Measurements from ENCODE around the gene RELN.
"Not testable (repeated sequence)": the region's sequence is repeated elsewhere in the genome, so short reads cannot be mapped to it uniquely, and the experiment has no call there.

Gene RELN

DNA sequence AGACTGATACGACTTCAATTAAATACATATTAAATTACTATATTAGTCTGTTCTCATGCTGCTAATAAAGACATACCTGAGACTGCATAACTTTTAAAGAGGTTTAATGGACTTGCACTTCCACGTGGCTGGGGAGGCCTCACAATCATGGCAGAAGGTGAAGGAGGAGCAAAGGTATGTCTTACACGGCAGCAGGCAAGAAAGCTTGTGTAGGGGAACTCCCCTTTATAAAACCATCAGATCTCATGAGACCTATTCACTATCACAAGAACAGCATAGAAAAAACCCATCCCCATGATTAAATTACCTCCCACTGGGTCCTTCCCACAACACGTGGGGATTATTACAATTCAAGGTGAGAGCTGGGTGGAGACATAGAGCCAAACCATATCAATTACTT, 92.6 kb downstream of the RELN start:
- DNase-seq (ENCODE audit: low read depth), result not testable (repeated sequence)

DNA sequence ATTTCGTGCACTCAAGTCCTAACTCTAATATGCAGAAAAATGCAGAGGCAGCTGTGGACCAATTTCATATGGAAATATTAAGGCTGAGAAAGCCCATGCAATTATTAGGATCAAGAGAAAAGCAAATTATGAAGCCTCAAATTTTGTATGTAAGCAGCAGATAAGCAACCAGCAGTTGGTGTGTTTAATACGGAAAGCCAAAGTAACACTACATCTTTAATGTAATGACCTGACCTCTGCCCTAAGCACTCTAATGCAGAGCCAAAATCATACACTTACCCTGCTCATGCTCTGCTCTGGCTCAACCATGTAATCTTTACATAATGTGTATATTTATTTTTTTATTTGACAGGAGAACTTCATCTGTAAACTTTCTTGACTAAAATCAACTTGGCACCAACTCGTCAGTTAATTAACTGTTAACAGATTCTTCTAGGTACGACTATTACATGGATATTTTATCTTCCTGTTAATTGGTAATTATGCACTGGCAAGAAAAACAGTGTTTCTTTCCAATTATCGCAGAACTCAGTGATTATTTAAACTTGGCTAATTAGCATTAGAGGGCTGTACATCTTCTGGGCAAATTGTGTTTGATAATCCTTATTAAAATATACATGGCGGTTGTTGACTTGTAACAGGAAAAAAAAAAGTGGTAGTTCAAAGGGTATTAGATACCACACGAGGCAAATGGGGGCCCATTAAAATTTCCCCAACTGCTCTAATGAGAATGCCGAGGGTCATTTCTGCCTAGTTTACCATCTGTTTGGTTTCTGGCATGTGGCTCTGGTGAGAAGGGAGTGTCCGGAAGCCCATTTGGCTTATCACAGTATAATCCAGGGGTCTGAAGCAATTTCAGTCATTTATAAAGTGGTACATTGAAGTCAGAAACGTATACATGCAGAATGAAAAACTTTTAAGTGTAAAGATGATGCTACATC, 94.5 kb downstream of the RELN start:
- no peak for DNase-seq (ENCODE audit: low read depth)

- no peak for DNase-seq (ENCODE audit: low read depth)
Measured at GRCh38 chr7:103893350-103893749, 96.1 kb downstream of the RELN start.

DNA sequence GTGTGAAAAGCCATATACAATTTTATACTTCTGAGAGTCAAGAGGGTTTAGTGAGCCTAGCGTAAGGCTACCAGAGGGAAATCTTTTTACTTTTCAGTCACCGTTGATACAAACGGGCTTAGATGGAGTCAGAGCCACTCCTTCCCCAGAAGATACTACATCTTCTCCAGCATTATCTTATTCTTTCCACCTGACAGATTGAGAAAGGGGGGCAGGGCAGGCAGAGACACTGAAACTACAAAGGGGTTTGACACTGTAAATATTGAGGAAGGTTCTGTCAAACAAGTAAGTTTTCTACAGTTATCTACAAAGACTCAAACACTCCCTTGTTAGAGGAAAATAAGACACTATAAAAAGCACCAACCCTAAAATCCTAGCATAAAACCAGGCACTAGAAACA, 100.0 kb downstream of the RELN start:
- no peak for DNase-seq (ENCODE audit: low read depth)

GRCh38 chr7:103888603-103889153, 100.8 kb downstream of the RELN start:
- DNase-seq (ENCODE audit: low read depth), result no peak

DNA sequence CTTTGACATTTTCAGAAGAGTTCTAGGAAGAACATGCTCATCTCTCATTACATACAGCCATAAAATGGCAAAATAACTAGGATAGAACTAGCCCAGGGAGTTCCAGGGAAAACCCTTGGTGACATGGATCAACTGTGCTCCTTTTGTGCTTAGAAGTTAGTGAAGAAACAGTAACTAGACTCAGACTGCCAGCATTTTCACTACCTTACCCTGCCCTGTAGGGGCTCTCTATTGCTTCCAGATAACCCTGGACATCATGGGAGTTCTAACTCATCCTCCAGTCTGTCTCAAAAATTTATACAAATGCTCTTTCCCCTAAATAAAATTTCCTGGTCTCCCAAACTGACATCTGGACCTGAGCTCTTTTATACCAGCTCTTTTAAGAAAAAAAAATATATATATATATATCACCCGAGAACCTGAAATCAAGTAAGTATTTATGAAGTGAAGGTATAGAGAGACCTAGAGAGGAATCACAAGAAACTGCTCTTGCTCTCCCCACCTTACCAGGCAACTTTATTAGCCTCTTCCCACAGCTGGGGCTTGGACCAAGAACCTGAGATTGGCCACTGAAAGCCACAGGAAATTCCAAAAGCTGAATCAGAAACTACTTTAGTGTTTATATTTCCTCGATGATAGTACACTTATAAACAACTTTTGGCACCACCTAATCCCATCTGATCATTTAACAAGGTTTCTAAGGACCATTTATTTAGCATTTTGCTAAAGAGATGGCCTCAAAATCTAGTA, 101.4 kb downstream of the RELN start:
- DNase-seq (ENCODE audit: low read depth), result no peak

DNA sequence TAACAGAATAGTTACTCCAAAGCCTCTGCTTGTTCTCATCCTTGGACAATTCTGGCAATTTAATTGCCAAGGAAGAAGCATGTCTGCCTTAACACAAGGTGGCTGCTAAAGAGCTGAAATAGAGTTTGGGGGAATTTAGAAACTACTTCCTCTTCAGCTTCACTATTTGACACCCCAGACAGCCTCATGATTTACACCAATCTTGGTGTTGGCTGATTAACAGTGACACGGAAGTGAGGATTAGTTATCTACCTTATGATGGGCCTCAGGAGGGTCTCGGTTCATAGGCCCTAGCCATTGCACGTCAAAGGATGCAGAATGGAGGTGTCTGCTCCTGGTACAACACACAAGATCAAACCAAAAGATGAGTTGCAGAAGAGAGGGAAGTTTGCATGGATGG, 102.4 kb downstream of the RELN start:
- no peak for DNase-seq (ENCODE audit: low read depth)

- DNase-seq (ENCODE audit: low read depth), result no peak
Measured at GRCh38 chr7:103879928-103880600, 109.4 kb downstream of the RELN start.

DNA sequence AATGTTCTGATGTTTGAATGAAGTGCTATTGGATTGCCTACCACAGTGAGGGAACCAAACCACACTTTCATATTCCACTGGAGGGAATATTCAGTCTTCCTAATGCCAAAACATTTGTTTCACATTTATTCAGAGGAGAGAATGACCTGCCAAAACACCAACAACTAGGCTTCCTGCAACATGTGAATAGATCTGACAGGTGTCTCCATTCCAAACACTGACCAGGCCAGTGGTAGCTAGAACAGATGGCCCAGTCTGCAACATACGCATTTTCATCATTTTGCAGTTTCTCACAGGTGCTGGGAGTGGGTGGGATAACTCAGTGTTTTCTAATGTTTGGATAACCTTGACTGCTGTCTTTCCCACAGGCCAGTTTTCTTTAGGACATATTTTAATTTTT, 110.0 kb downstream of the RELN start:
- no peak for DNase-seq (ENCODE audit: low read depth)

- DNase-seq (ENCODE audit: low read depth), result no peak
Measured at GRCh38 chr7:103877565-103877964, 111.9 kb downstream of the RELN start.

GRCh38 chr7:103875718-103876117, 113.7 kb downstream of the RELN start:
- DNase-seq (ENCODE audit: low read depth), result no peak

DNA sequence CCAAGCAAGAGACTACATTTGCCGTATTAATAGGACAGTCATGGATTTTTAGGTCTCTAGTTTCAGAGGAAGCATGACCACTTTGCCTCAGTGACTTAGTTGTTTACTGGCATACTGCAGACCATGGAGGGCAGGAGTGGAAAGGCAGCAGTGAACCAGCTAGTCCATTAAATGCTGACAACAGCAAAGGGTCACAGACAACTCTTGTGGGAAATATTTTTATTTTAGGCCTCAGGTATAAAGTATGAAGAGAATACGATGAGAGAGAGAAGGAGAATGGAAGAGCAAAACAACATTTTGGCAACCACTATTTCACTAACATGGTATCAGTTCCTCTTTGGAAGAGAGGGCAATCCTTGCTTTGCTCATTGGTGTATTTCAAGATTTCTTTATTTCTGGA, 118.0 kb downstream of the RELN start:
- no peak for DNase-seq (ENCODE audit: low read depth)

GRCh38 chr7:103870664-103871063, 118.8 kb downstream of the RELN start:
- no peak for DNase-seq (ENCODE audit: low read depth)

GRCh38 chr7:103867874-103868273, 121.6 kb downstream of the RELN start:
- no peak for DNase-seq (ENCODE audit: low read depth)

- no peak for DNase-seq (ENCODE audit: low read depth)
Measured at GRCh38 chr7:103866919-103867318, 122.5 kb downstream of the RELN start.

DNA sequence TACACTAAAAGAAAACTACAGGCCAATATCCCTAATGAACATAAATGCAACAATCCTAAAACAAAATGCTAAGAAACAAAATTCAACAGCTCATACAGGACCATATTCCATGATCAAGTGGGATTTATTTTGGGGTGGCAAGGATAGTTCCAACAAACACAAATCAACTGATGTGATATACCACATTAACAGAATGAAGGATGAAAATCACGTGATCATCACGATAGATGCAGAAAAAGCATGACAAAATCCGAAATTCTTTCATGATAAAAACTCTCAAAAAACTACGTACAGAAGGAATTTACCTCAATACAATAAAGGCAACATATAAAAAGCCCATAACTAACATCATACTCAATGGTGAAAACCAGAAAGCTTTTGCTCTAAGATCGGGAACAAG, 124.0 kb downstream of the RELN start:
- DNase-seq (ENCODE audit: low read depth), result no peak

- no peak for DNase-seq (ENCODE audit: low read depth)
Measured at GRCh38 chr7:103862302-103863035, 127.0 kb downstream of the RELN start.

DNA sequence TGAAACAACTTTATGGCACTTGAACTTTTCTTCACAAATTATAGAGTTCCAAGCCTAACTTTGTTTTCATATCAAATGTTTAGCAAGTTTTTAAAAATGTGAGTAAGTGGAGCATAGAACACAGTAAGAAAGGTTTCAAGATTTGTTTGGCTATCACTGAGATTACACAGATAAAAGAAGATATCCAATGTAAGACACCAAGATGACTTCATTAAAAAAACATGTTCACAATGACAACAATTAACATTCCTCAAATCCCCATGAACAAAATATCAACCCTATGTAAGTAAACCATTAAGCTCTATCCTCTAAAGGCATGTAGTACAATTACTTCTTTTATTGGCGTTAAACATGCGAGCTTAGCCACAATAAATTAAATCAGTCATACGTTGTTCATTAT, 129.7 kb downstream of the RELN start:
- no peak for DNase-seq (ENCODE audit: low read depth)

GRCh38 chr7:103857435-103857834, 132.0 kb downstream of the RELN start:
- DNase-seq (ENCODE audit: low read depth), result no peak

GRCh38 chr7:103856929-103857328, 132.5 kb downstream of the RELN start:
- DNase-seq (ENCODE audit: low read depth), result no peak

DNA sequence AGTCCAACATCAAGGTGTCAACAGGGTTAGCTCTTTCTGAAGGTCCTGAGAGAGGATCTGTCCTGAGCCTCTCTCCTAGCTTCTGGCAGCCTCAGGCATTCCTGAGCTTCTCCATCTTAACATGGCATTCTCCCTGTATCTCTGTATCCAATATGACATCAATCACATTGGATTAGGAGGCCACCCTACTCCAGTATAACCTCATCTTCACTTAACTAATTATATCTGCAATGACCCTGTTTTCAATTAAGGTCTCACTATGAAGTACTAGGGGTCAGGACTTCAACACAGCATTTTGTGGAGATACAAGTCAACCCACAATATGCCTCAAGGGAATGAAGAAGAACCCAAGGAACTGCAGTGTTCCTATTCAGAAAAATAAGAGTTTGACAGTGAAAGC, 133.8 kb downstream of the RELN start:
- DNase-seq (ENCODE audit: low read depth), result no peak

GRCh38 chr7:103854611-103855010, 134.8 kb downstream of the RELN start:
- no peak for DNase-seq (ENCODE audit: low read depth)

Data from stromal cell of bone marrow (primary cell).